ENCODE data around the gene TERT.

The TERT gene

GRCh38 chr5:1223278-1223670 lies 71.6 kb downstream of the TERT start:
- H3K9me3 ChIP-seq (ENCODE audit: control insufficient read depth, insufficient read depth, low read depth, low read length): no peaks in the 10 kb centered on the region
- ChIA-PET POLR2A (no interaction called here), CTCF (no interaction called here)

More at GRCh38 chr5:1223278-1223670, 71.6 kb downstream of the TERT start:
- H3K27ac ChIP-seq (ENCODE audit: extremely low read depth, low read depth, low read length): no peak overlapping the region
- no peak overlapping the region for H3K4me3 ChIP-seq (ENCODE audit: low read depth, low read length)
- H3K36me3 ChIP-seq (ENCODE audit: control insufficient read depth in 2 of 2, insufficient read depth in 1 of 2, low read length in 2 of 2): no peaks in the 10 kb centered on the region
- TF ChIP-seq ZBTB44 (tag by site-specific recombination; IDR thresholded peaks at IDR 0.05) (no peak), ZNF132 (tag by site-specific recombination; IDR thresholded peaks at IDR 0.05; ENCODE audit: borderline replicate concordance) (no peak), ZNF677 (tag by site-specific recombination; IDR thresholded peaks at IDR 0.05) (no peak), TRIM28 (IDR thresholded peaks at IDR 0.05; ENCODE audit: borderline replicate concordance, low read length) (no peak), SCRT2 (tag by site-specific recombination; IDR thresholded peaks at IDR 0.05) (no peak), ZNF747 (tag by site-specific recombination; IDR thresholded peaks at IDR 0.05) (no peak), REST (tag by site-specific recombination; IDR thresholded peaks at IDR 0.05) (no peak), ZNF610 (tag by site-specific recombination; IDR thresholded peaks at IDR 0.05; ENCODE audit: borderline replicate concordance) (no peak), ZNF426 (tag by site-specific recombination; IDR thresholded peaks at IDR 0.05) (no peak), ZNF510 (tag by site-specific recombination; IDR thresholded peaks at IDR 0.05; ENCODE audit: insufficient replicate concordance) (no peak), ZNF518A (tag by site-specific recombination; conservative IDR thresholded peaks at IDR 0.05; ENCODE audit: low read depth) (no peak), PBX3 (CRISPR knock-in tag; IDR thresholded peaks at IDR 0.05) (no peak), ZNF654 (tag by site-specific recombination; IDR thresholded peaks at IDR 0.05; ENCODE audit: low read depth) (no peak), ZNF174 (tag by site-specific recombination; IDR thresholded peaks at IDR 0.05) (no peak), ZNF354C (tag by site-specific recombination; IDR thresholded peaks at IDR 0.05; ENCODE audit: borderline replicate concordance, low read depth) (no peak), ZFP3 (tag by site-specific recombination; IDR thresholded peaks at IDR 0.05; ENCODE audit: low read depth) (no peak), SALL2 (tag by site-specific recombination; IDR thresholded peaks at IDR 0.05; ENCODE audit: borderline replicate concordance) (no peak), ZNF169 (tag by site-specific recombination; IDR thresholded peaks at IDR 0.05) (no peak), GLI4 (tag by site-specific recombination; IDR thresholded peaks at IDR 0.05) (no peak)
- 0 out of 2 replicates have a peak, but pooled peaks cover 2% of the 10 kb centered on the region for H3K4me1 ChIP-seq (ENCODE audit: control insufficient read depth, insufficient read depth, low read length)
